GM21576 (cell line): Measurements from ENCODE around the gene CYP46A1.

Experiments
- ATAC-seq: cut with Tn5 transposase; IDR thresholded peaks from one replicate; pipeline ENCODE4 v1.9.1; 2021; ENCODE audit warnings: mild to moderate bottlenecking, moderate library complexity; ENCODE audit not compliant: unreplicated experiment

Gene CYP46A1

GRCh38 chr14:99672506-99673304 is 11.4 kb upstream of the CYP46A1 start:
- peak; percentile 85 for ATAC-seq

GRCh38 chr14:99673305-99674063 is 10.6 kb upstream of the CYP46A1 start:
- ATAC-seq, result no peak

GRCh38 chr14:99674064-99674650 is 9.9 kb upstream of the CYP46A1 start:
- ATAC-seq, result no peak

GRCh38 chr14:99674776-99675381 is 9.2 kb upstream of the CYP46A1 start:
- ATAC-seq, result no peak

GRCh38 chr14:99675382-99675835 is 8.7 kb upstream of the CYP46A1 start:
- no peak for ATAC-seq

GRCh38 chr14:99675951-99676350 is 8.1 kb upstream of the CYP46A1 start:
- ATAC-seq, result no peak

- no peak for ATAC-seq
These were observed 7.4 kb upstream of the CYP46A1 start for GRCh38 chr14:99676657-99677056.

GRCh38 chr14:99677231-99678140 is 6.6 kb upstream of the CYP46A1 start:
- ATAC-seq, result no peak

- ATAC-seq, result no peak
These were observed 5.9 kb upstream of the CYP46A1 start for GRCh38 chr14:99678198-99678597.

GRCh38 chr14:99679111-99679510 is 5.0 kb upstream of the CYP46A1 start:
- no peak for ATAC-seq

GRCh38 chr14:99679543-99679942 is 4.6 kb upstream of the CYP46A1 start:
- no peak for ATAC-seq

- ATAC-seq, result no peak
These were observed 4.1 kb upstream of the CYP46A1 start for GRCh38 chr14:99679996-99680395.

GRCh38 chr14:99681101-99681831 is 2.8 kb upstream of the CYP46A1 start:
- no peak for ATAC-seq

- ATAC-seq, result no peak
These were observed 2.3 kb upstream of the CYP46A1 start for GRCh38 chr14:99681832-99682148.

- peak; percentile 37 for ATAC-seq
These were observed 1.1 kb upstream of the CYP46A1 start for GRCh38 chr14:99682809-99683618.

GRCh38 chr14:99684410-99684934 is 374 bp downstream of the CYP46A1 start:
- ATAC-seq, result no peak

GRCh38 chr14:99685151-99685591 is 1.1 kb downstream of the CYP46A1 start:
- no peak for ATAC-seq

- ATAC-seq, result no peak
These were observed 1.5 kb downstream of the CYP46A1 start for GRCh38 chr14:99685596-99685995.
